HepG2 (cell line): ENCODE measurements around the gene TMEM174. TPM values are rescaled to one million over a fixed set of nuclear protein-coding genes. Genes with fewer than 3 reads are reported as not detected.

Experiments used
- CHCHD3 ChIP-seq: sonication (generic); formaldehyde crosslinking; IDR thresholded peaks from 2 replicates; pipeline ENCODE4 v1.8.0; 2022; ENCODE audit warnings: mild to moderate bottlenecking, missing genetic modification reagents, moderate library complexity
- CHD2 ChIP-seq: IDR thresholded peaks from 2 replicates; pipeline ENCODE4 v1.6.1; 2011; ENCODE audit warnings: low read depth, low read length, improper control_type of control experiment
- IKZF4 ChIP-seq: sonication (generic); formaldehyde crosslinking; IDR thresholded peaks from 2 replicates; pipeline ENCODE4 v1.5.1; 2020; ENCODE audit warnings: borderline replicate concordance, mild to moderate bottlenecking, low read depth, missing genetic modification reagents; ENCODE audit errors: not compliant biosample characterization
- KDM6A ChIP-seq: IDR thresholded peaks from 2 replicates; pipeline ENCODE4 v1.6.1; 2016; ENCODE audit warnings: low read depth
- MYC ChIP-seq: sonication (generic); formaldehyde crosslinking; IDR thresholded peaks from 2 replicates; pipeline ENCODE4 v1.9.0; 2021; ENCODE audit warnings: missing genetic modification reagents, borderline replicate concordance
- NBN ChIP-seq: fragments of 450-650 bp; conservative IDR thresholded peaks from 2 replicates; pipeline ENCODE4 v1.6.1; 2017
- NFIC ChIP-seq: IDR thresholded peaks from 2 replicates; pipeline ENCODE4 v1.6.1; 2012; ENCODE audit warnings: mild to moderate bottlenecking, low read length, inconsistent platforms
- NFRKB ChIP-seq: fragments of 450-650 bp; IDR thresholded peaks from 2 replicates; pipeline ENCODE4 v1.6.1; 2017
- PCBP2 ChIP-seq: fragments of 200-400 bp; formaldehyde crosslinking; optimal IDR thresholded peaks from 2 replicates; pipeline ENCODE3; 2018; ENCODE audit warnings: low read length, low read depth; ENCODE audit not compliant: poor library complexity, severe bottlenecking
- RORA ChIP-seq: sonication (generic); formaldehyde crosslinking; IDR thresholded peaks from 2 replicates; pipeline ENCODE4 v1.5.0; 2020; ENCODE audit warnings: mild to moderate bottlenecking, missing genetic modification reagents, moderate library complexity
- SAFB2 ChIP-seq: sonication (generic); formaldehyde crosslinking; IDR thresholded peaks from 2 replicates; pipeline ENCODE4 v1.5.1; 2020; ENCODE audit warnings: missing genetic modification reagents, low read depth, mild to moderate bottlenecking, borderline replicate concordance
- SUZ12 ChIP-seq: fragments of 150-350 bp; IDR thresholded peaks from 2 replicates; pipeline ENCODE4 v1.6.1; 2014; ENCODE audit warnings: low read depth, low read length
- ZBTB3 ChIP-seq: sonication (generic); formaldehyde crosslinking; IDR thresholded peaks from 2 replicates; pipeline ENCODE4 v1.4.0; 2020; ENCODE audit warnings: low read depth, mild to moderate bottlenecking, moderate library complexity, missing genetic modification reagents, borderline replicate concordance
- ZNF230 ChIP-seq: sonication (generic); formaldehyde crosslinking; IDR thresholded peaks from 2 replicates; pipeline ENCODE4 v1.4.0; 2020; ENCODE audit warnings: mild to moderate bottlenecking, missing genetic modification reagents
- ZNF335 ChIP-seq: sonication (generic); formaldehyde crosslinking; IDR thresholded peaks from 2 replicates; pipeline ENCODE4 v1.4.0; 2020; ENCODE audit warnings: missing genetic modification reagents
- ZNF563 ChIP-seq: sonication (generic); formaldehyde crosslinking; IDR thresholded peaks from 2 replicates; pipeline ENCODE4 v1.8.0; 2022; ENCODE audit warnings: mild to moderate bottlenecking, moderate library complexity, missing genetic modification reagents
- ZNF746 ChIP-seq: sonication (generic); formaldehyde crosslinking; IDR thresholded peaks from 2 replicates; pipeline ENCODE4 v1.8.0; 2022; ENCODE audit warnings: mild to moderate bottlenecking, missing genetic modification reagents
- ZSCAN29 ChIP-seq: sonication (generic); formaldehyde crosslinking; conservative IDR thresholded peaks from 2 replicates; pipeline ENCODE4 v1.4.0; 2020; ENCODE audit warnings: mild to moderate bottlenecking, missing genetic modification reagents
- polyA plus RNA-seq, 8 experiments: library from polyadenylated mRNA; depleted of rRNA in 3 of 8; stranded (reverse) in 7 of 8; unstranded in 1 of 8; fragments of >200 nt; fragmentation: Illumina TruSeq in 4 of 8; extraction: Trizol in 4 of 8; gene quantifications; 2 replicates each; pipeline versions ENCODE4 v1.2.1 to v1.2.3, GENCODE V29; 2011 to 2016; ENCODE audit warnings: low read depth in 4 of 8, missing spikeins in 1 of 8, mixed read lengths in 1 of 8; ENCODE audit not compliant: insufficient read depth in 1 of 8
- total RNA-seq, 5 experiments: library from RNA; depleted of rRNA; stranded (reverse); fragments of >200 nt; fragmentation: Illumina TruSeq; extraction: Trizol; gene quantifications; 2 replicates each; pipeline ENCODE4 v1.2.3, GENCODE V29; 2016; ENCODE audit warnings: low read depth in 1 of 5
- TF ChIP-seq, protein P1 (sequence below): sonication (generic); formaldehyde crosslinking; IDR thresholded peaks from 2 replicates; pipeline ENCODE4 v1.5.1; 2020; ENCODE audit warnings: mild to moderate bottlenecking, missing genetic modification reagents, moderate library complexity
- TF ChIP-seq, protein P2 (sequence below): sonication (generic); formaldehyde crosslinking; IDR thresholded peaks from 2 replicates; pipeline ENCODE4 v1.4.0; 2020; ENCODE audit warnings: missing genetic modification reagents
- TF ChIP-seq, protein P3 (sequence below), 2 experiments: sonication (generic) in 1 of 2; formaldehyde crosslinking in 1 of 2; IDR thresholded peaks; 2 replicates each; pipeline versions ENCODE4 v1.4.0 to v1.6.1; 2018 to 2020; ENCODE audit warnings: missing genetic modification reagents in 2 of 2, borderline replicate concordance in 1 of 2, low read depth in 1 of 2, mild to moderate bottlenecking in 1 of 2, missing biosample characterization in 1 of 2
- TF ChIP-seq, protein P4 (sequence below): sonication (generic); formaldehyde crosslinking; IDR thresholded peaks from 2 replicates; pipeline ENCODE4 v1.4.0; 2020; ENCODE audit warnings: missing genetic modification reagents; ENCODE audit errors: not compliant biosample characterization
- TF ChIP-seq, protein P5 (sequence below): fragments of 450-650 bp; IDR thresholded peaks from 2 replicates; pipeline ENCODE4 v1.6.1; 2017; ENCODE audit warnings: mild to moderate bottlenecking

Gene TMEM174
- total and polyA plus RNA-seq, 2 of the 13 experiments (the other 11 are each of a cell fraction or from before 2014, with no cell fraction given) = not detected

DNA sequence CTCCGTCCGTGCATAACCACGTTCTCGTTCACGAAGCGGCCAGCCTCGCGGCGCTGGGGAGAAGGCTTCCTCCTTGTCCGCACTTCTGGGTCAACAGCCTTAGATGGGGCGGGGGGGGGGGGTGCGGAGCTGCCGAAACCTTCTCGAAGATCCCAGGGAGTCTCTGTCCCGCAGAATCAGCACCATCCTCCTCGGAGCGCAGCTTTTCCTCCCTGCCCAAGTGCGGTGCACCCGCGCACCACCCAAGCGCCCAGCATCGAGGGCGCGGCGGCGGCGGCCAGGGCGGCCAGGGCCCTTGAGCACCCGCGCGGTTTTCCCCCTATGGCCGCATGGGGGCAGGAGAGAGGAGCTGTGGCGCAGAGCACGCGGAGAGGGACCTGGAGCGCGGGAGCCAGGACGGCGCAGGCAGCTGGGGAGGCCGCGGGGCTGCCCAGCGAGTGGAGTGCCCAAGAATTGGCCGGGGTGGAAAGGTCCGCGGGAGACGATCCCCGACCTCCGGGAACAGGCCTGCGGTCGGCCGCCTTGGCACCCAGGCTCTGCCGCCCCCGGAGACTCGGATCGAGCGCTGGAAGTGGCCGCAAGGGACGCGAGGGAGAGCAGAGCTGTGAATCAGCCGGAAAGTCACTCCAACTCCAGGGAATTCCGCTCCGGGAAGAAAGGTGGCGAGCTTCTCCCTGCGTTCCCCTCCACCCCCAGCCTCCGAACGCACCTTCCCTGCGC is 43.1 kb downstream of the TMEM174 start (continued):
- TF ChIP-seq, protein P1, sequence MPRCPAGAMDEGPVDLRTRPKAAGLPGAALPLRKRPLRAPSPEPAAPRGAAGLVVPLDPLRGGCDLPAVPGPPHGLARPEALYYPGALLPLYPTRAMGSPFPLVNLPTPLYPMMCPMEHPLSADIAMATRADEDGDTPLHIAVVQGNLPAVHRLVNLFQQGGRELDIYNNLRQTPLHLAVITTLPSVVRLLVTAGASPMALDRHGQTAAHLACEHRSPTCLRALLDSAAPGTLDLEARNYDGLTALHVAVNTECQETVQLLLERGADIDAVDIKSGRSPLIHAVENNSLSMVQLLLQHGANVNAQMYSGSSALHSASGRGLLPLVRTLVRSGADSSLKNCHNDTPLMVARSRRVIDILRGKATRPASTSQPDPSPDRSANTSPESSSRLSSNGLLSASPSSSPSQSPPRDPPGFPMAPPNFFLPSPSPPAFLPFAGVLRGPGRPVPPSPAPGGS (CRISPR knock-in tag) = peak; percentile 78; the same call in 1 of the 2 replicates
- TF ChIP-seq CHD2 (no peak), KDM6A (CRISPR knock-in tag) (no peak), ZSCAN29 (CRISPR knock-in tag) (peak; percentile 83), ZNF230 (CRISPR knock-in tag) (peak; percentile 78), ZNF746 (CRISPR knock-in tag) (no peak), ZBTB3 (CRISPR knock-in tag) (no peak; the same call in 1 of the 2 replicates), NFIC (no peak), IKZF4 (CRISPR knock-in tag) (peak; percentile 94), SAFB2 (CRISPR knock-in tag) (0 out of 2 replicates have a peak, but pooled peaks have one; percentile 63), MYC (CRISPR knock-in tag) (peak; percentile 93), PCBP2 (no peak), ZNF335 (CRISPR knock-in tag) (no peak), ZNF563 (CRISPR knock-in tag) (peak; percentile 60), NFRKB (no peak), SUZ12 (no peak), RORA (CRISPR knock-in tag) (no peak), NBN (no peak), CHCHD3 (CRISPR knock-in tag) (no peak)
- TF ChIP-seq, protein P2, sequence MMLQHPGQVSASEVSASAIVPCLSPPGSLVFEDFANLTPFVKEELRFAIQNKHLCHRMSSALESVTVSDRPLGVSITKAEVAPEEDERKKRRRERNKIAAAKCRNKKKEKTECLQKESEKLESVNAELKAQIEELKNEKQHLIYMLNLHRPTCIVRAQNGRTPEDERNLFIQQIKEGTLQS (CRISPR knock-in tag) = 0 out of 2 replicates have a peak, but pooled peaks have one; percentile 49
- TF ChIP-seq, protein P3, sequence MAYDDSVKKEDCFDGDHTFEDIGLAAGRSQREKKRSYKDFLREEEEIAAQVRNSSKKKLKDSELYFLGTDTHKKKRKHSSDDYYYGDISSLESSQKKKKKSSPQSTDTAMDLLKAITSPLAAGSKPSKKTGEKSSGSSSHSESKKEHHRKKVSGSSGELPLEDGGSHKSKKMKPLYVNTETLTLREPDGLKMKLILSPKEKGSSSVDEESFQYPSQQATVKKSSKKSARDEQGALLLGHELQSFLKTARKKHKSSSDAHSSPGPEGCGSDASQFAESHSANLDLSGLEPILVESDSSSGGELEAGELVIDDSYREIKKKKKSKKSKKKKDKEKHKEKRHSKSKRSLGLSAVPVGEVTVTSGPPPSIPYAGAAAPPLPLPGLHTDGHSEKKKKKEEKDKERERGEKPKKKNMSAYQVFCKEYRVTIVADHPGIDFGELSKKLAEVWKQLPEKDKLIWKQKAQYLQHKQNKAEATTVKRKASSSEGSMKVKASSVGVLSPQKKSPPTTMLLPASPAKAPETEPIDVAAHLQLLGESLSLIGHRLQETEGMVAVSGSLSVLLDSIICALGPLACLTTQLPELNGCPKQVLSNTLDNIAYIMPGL (CRISPR knock-in tag; IDR thresholded peaks at IDR 0.05; ENCODE audit: borderline replicate concordance in 1 of 2, low read depth in 1 of 2) = peak; percentile 85 to 95; a peak in 3 of 4 replicates
- TF ChIP-seq, protein P4, sequence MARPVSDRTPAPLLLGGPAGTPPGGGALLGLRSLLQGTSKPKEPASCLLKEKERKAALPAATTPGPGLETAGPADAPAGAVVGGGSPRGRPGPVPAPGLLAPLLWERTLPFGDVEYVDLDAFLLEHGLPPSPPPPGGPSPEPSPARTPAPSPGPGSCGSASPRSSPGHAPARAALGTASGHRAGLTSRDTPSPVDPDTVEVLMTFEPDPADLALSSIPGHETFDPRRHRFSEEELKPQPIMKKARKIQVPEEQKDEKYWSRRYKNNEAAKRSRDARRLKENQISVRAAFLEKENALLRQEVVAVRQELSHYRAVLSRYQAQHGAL = no peak
- TF ChIP-seq, protein P5, sequence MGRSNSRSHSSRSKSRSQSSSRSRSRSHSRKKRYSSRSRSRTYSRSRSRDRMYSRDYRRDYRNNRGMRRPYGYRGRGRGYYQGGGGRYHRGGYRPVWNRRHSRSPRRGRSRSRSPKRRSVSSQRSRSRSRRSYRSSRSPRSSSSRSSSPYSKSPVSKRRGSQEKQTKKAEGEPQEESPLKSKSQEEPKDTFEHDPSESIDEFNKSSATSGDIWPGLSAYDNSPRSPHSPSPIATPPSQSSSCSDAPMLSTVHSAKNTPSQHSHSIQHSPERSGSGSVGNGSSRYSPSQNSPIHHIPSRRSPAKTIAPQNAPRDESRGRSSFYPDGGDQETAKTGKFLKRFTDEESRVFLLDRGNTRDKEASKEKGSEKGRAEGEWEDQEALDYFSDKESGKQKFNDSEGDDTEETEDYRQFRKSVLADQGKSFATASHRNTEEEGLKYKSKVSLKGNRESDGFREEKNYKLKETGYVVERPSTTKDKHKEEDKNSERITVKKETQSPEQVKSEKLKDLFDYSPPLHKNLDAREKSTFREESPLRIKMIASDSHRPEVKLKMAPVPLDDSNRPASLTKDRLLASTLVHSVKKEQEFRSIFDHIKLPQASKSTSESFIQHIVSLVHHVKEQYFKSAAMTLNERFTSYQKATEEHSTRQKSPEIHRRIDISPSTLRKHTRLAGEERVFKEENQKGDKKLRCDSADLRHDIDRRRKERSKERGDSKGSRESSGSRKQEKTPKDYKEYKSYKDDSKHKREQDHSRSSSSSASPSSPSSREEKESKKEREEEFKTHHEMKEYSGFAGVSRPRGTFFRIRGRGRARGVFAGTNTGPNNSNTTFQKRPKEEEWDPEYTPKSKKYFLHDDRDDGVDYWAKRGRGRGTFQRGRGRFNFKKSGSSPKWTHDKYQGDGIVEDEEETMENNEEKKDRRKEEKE = no peak
